ENCODE results near the gene MTFR2.

Gene MTFR2

DNA sequence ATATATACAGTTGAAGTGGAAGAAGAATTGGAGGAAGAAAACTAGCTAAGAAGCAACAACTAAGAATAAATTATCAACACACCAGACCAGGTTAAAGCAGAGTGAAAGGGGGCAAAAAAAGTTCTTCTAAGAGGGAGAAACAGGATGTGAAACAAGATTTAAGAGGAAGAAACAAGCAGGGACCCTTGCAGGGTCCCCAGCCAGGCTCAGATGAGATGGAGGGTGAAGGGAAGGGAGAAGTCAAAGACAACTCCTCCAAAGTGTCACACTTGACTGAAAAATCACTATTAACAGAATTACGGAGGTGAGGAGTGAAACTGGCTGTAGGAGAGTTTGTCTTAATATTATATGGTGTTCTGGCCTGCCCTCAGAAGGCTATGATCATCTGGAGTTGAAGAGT, 65.4 kb downstream of the MTFR2 start:
- no peak for DNase-seq (ENCODE audit: low read depth)

DNA sequence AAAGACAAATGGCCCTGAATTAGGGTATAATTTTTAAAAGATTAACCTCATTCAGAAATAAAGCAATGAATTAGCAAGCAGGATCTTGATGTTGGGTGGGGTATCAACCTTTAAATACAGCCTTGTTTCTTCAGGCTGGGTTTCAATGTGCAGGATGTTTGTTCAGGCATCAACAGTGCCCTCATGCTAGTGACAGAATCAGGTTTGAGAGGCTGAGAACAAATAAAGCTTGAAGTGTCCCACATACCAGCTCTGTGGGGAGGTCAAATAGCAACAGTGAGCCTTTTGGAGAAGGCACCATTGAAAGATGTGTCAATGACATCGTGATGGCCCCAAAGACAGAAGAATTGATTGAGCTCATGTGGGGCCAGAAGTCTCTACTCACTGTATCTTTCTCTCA, 68.2 kb downstream of the MTFR2 start:
- no peak for DNase-seq (ENCODE audit: low read depth)

DNA sequence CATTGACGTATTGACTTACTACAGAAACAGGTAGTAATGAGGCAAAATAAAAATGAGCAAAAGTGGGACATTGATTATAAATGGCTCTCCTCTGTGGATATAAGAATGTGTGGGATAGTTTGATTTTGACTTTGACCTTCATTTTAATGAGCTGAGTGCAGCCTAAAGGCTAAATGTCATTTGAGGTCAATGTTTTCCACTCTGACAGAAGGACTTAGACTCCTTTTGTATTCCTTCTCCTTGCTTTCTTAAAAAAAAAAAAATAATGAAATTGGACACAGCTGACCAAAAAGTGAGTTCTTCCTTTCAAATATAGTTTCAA, 68.6 kb downstream of the MTFR2 start:
- DNase-seq (ENCODE audit: low read depth) = no peak

All from HS-5 (cell line).